AG09309 (cell line): ENCODE measurements around the gene CHAF1B.
A peak's percentile ranks its signal among the peaks of the same experiment; 100 is the strongest.
"Not testable (repeated sequence)": the region's sequence is repeated elsewhere in the genome, so short reads cannot be mapped to it uniquely, and the experiment has no call there.

Experiments used
- DNase-seq: peaks from one replicate; pipeline ENCODE4 v3.0.0-alpha.2; 2010; ENCODE audit warnings: low read depth
- H3K4me3 ChIP-seq: 2 replicates; pipeline ENCODE4 v1.5.1; 2011; ENCODE audit warnings: mild to moderate bottlenecking, low read depth, low read length, moderate library complexity; ENCODE audit not compliant: control insufficient read depth
- CTCF ChIP-seq: IDR thresholded peaks from 2 replicates; pipeline ENCODE4 v1.5.1; 2011; ENCODE audit warnings: mild to moderate bottlenecking, low read depth, low read length, inconsistent platforms; ENCODE audit not compliant: insufficient read depth, control insufficient read depth; ENCODE audit errors: missing control alignments

Gene CHAF1B

GRCh38 chr21:36385233-36386030 is at the start of gene CHAF1B:
Gene CHAF1B (plus strand): TSS chr21:36385392. CDS start chr21:36386137, 745 bp downstream.
- H3K4me3 ChIP-seq, result peak within 1 kb of the TSS; percentile 57
- no peak for TF ChIP-seq CTCF
- no peak for DNase-seq

GRCh38 chr21:36337099-36337509 is 48.1 kb upstream of the CHAF1B start:
- DNase-seq, result no peak
- TF ChIP-seq CTCF, result no peak
- no peak overlapping the region for H3K4me3 ChIP-seq

GRCh38 chr21:36338975-36339374 is 46.2 kb upstream of the CHAF1B start:
- TF ChIP-seq CTCF, result no peak
- H3K4me3 ChIP-seq, result no peak overlapping the region
- no peak for DNase-seq

GRCh38 chr21:36342581-36342980 is 42.6 kb upstream of the CHAF1B start:
- not testable (repeated sequence) for DNase-seq, H3K4me3 ChIP-seq

- no peak overlapping the region for H3K4me3 ChIP-seq
- no peak for TF ChIP-seq CTCF
- no peak for DNase-seq
Measured at GRCh38 chr21:36344931-36345330, 40.3 kb upstream of the CHAF1B start.

GRCh38 chr21:36347278-36347961 is 37.8 kb upstream of the CHAF1B start:
- no peak overlapping the region for H3K4me3 ChIP-seq
- no peak for DNase-seq
- no peak for TF ChIP-seq CTCF

- no peak for TF ChIP-seq CTCF
- H3K4me3 ChIP-seq, result no peak overlapping the region
- no peak for DNase-seq
Measured at GRCh38 chr21:36347962-36348328, 37.2 kb upstream of the CHAF1B start.
